ENCODE results near the gene PPARG.
"Not testable (repeated sequence)": the region's sequence is repeated elsewhere in the genome, so short reads cannot be mapped to it uniquely, and the experiment has no call there.

PPARG gene

GRCh38 chr3:12468276-12468675, 179.4 kb downstream of the PPARG start:
- Histone ChIP-seq H3K27me3 (ENCODE audit: control insufficient read depth, insufficient read depth, low read length) (no peaks in the 10 kb centered on the region), H3K9ac (ENCODE audit: low read depth, low read length) (no peak overlapping the region), H3K4me3 (ENCODE audit: low read depth, low read length) (no peak overlapping the region), H3K4me1 (ENCODE audit: control insufficient read depth, insufficient read depth, low read length) (no peaks in the 10 kb centered on the region), H3K9me3 (ENCODE audit: control insufficient read depth, insufficient read depth, low read length) (no peaks in the 10 kb centered on the region), H3K36me3 (ENCODE audit: control insufficient read depth, insufficient read depth, low read length) (no peaks in the 10 kb centered on the region)

- Histone ChIP-seq H3K27me3 (ENCODE audit: control insufficient read depth, insufficient read depth, low read length) (no peaks in the 10 kb centered on the region), H3K9me3 (ENCODE audit: control insufficient read depth, insufficient read depth, low read length) (no peaks in the 10 kb centered on the region), H3K4me3 (ENCODE audit: low read depth, low read length) (no peak overlapping the region), H3K36me3 (ENCODE audit: control insufficient read depth, insufficient read depth, low read length) (no peaks in the 10 kb centered on the region), H3K9ac (ENCODE audit: low read depth, low read length) (no peak overlapping the region), H3K4me1 (ENCODE audit: control insufficient read depth, insufficient read depth, low read length) (no peaks in the 10 kb centered on the region)
Measured at GRCh38 chr3:12468757-12469156, 179.9 kb downstream of the PPARG start.

- not testable (repeated sequence) for H3K9me3 ChIP-seq (ENCODE audit: control insufficient read depth, insufficient read depth, low read length); H3K4me1 ChIP-seq (ENCODE audit: control insufficient read depth, insufficient read depth, low read length); H3K36me3 ChIP-seq (ENCODE audit: control insufficient read depth, insufficient read depth, low read length); H3K4me3 ChIP-seq (ENCODE audit: low read depth, low read length); H3K27me3 ChIP-seq (ENCODE audit: control insufficient read depth, insufficient read depth, low read length); H3K9ac ChIP-seq (ENCODE audit: low read depth, low read length)
Measured at GRCh38 chr3:12469222-12469621, 180.4 kb downstream of the PPARG start.

GRCh38 chr3:12470111-12470510, 181.2 kb downstream of the PPARG start:
- no peak overlapping the region for H3K4me3 ChIP-seq (ENCODE audit: low read depth, low read length)
- peaks cover 2% of the 10 kb centered on the region for H3K27me3 ChIP-seq (ENCODE audit: control insufficient read depth, insufficient read depth, low read length)
- H3K4me1 ChIP-seq (ENCODE audit: control insufficient read depth, insufficient read depth, low read length): no peaks in the 10 kb centered on the region
- H3K9me3 ChIP-seq (ENCODE audit: control insufficient read depth, insufficient read depth, low read length): no peaks in the 10 kb centered on the region
- H3K9ac ChIP-seq (ENCODE audit: low read depth, low read length): no peak overlapping the region
- no peaks in the 10 kb centered on the region for H3K36me3 ChIP-seq (ENCODE audit: control insufficient read depth, insufficient read depth, low read length)

GRCh38 chr3:12470680-12471079, 181.8 kb downstream of the PPARG start:
- H3K27me3 ChIP-seq (ENCODE audit: control insufficient read depth, insufficient read depth, low read length): peaks cover 2% of the 10 kb centered on the region
- no peaks in the 10 kb centered on the region for H3K9me3 ChIP-seq (ENCODE audit: control insufficient read depth, insufficient read depth, low read length)
- H3K9ac ChIP-seq (ENCODE audit: low read depth, low read length): no peak overlapping the region
- H3K4me3 ChIP-seq (ENCODE audit: low read depth, low read length): no peak overlapping the region
- no peaks in the 10 kb centered on the region for H3K4me1 ChIP-seq (ENCODE audit: control insufficient read depth, insufficient read depth, low read length)
- H3K36me3 ChIP-seq (ENCODE audit: control insufficient read depth, insufficient read depth, low read length): no peaks in the 10 kb centered on the region

- Histone ChIP-seq H3K4me1 (ENCODE audit: control insufficient read depth, insufficient read depth, low read length) (no peaks in the 10 kb centered on the region), H3K4me3 (ENCODE audit: low read depth, low read length) (no peak overlapping the region), H3K36me3 (ENCODE audit: control insufficient read depth, insufficient read depth, low read length) (no peaks in the 10 kb centered on the region), H3K9ac (ENCODE audit: low read depth, low read length) (no peak overlapping the region), H3K27me3 (ENCODE audit: control insufficient read depth, insufficient read depth, low read length) (peaks cover 2% of the 10 kb centered on the region), H3K9me3 (ENCODE audit: control insufficient read depth, insufficient read depth, low read length) (no peaks in the 10 kb centered on the region)
Measured at GRCh38 chr3:12471241-12471640, 182.4 kb downstream of the PPARG start.

GRCh38 chr3:12472000-12472610, 183.2 kb downstream of the PPARG start:
- Histone ChIP-seq H3K36me3 (ENCODE audit: control insufficient read depth, insufficient read depth, low read length) (no peaks in the 10 kb centered on the region), H3K4me1 (ENCODE audit: control insufficient read depth, insufficient read depth, low read length) (no peaks in the 10 kb centered on the region), H3K4me3 (ENCODE audit: low read depth, low read length) (no peak overlapping the region), H3K27me3 (ENCODE audit: control insufficient read depth, insufficient read depth, low read length) (peaks cover 2% of the 10 kb centered on the region), H3K9ac (ENCODE audit: low read depth, low read length) (no peak overlapping the region), H3K9me3 (ENCODE audit: control insufficient read depth, insufficient read depth, low read length) (no peaks in the 10 kb centered on the region)

GRCh38 chr3:12472796-12473195, 183.9 kb downstream of the PPARG start:
- no peak overlapping the region for H3K9ac ChIP-seq (ENCODE audit: low read depth, low read length)
- H3K4me3 ChIP-seq (ENCODE audit: low read depth, low read length): no peak overlapping the region
- no peaks in the 10 kb centered on the region for H3K9me3 ChIP-seq (ENCODE audit: control insufficient read depth, insufficient read depth, low read length)
- H3K36me3 ChIP-seq (ENCODE audit: control insufficient read depth, insufficient read depth, low read length): no peaks in the 10 kb centered on the region
- H3K27me3 ChIP-seq (ENCODE audit: control insufficient read depth, insufficient read depth, low read length): peaks cover 2% of the 10 kb centered on the region
- H3K4me1 ChIP-seq (ENCODE audit: control insufficient read depth, insufficient read depth, low read length): no peaks in the 10 kb centered on the region

GRCh38 chr3:12473511-12473910, 184.6 kb downstream of the PPARG start:
- Histone ChIP-seq H3K4me1 (ENCODE audit: control insufficient read depth, insufficient read depth, low read length) (no peaks in the 10 kb centered on the region), H3K27me3 (ENCODE audit: control insufficient read depth, insufficient read depth, low read length) (peaks cover 2% of the 10 kb centered on the region), H3K36me3 (ENCODE audit: control insufficient read depth, insufficient read depth, low read length) (no peaks in the 10 kb centered on the region), H3K9ac (ENCODE audit: low read depth, low read length) (no peak overlapping the region), H3K4me3 (ENCODE audit: low read depth, low read length) (no peak overlapping the region), H3K9me3 (ENCODE audit: control insufficient read depth, insufficient read depth, low read length) (no peaks in the 10 kb centered on the region)

GRCh38 chr3:12476238-12476897, 187.5 kb downstream of the PPARG start:
- H3K4me3 ChIP-seq (ENCODE audit: low read depth, low read length): no peak overlapping the region
- no peaks in the 10 kb centered on the region for H3K36me3 ChIP-seq (ENCODE audit: control insufficient read depth, insufficient read depth, low read length)
- no peaks in the 10 kb centered on the region for H3K9me3 ChIP-seq (ENCODE audit: control insufficient read depth, insufficient read depth, low read length)
- peaks cover 2% of the 10 kb centered on the region for H3K27me3 ChIP-seq (ENCODE audit: control insufficient read depth, insufficient read depth, low read length)
- no peaks in the 10 kb centered on the region for H3K4me1 ChIP-seq (ENCODE audit: control insufficient read depth, insufficient read depth, low read length)
- no peak overlapping the region for H3K9ac ChIP-seq (ENCODE audit: low read depth, low read length)

- no peaks in the 10 kb centered on the region for H3K9me3 ChIP-seq (ENCODE audit: control insufficient read depth, insufficient read depth, low read length)
- H3K9ac ChIP-seq (ENCODE audit: low read depth, low read length): no peak overlapping the region
Measured at GRCh38 chr3:12477256-12477655, 188.4 kb downstream of the PPARG start.

GRCh38 chr3:12478326-12478725, 189.5 kb downstream of the PPARG start:
- H3K4me1 ChIP-seq (ENCODE audit: control insufficient read depth, insufficient read depth, low read length): peaks cover under 1% of the 10 kb centered on the region
- H3K9ac ChIP-seq (ENCODE audit: low read depth, low read length): no peak overlapping the region
- no peaks in the 10 kb centered on the region for H3K9me3 ChIP-seq (ENCODE audit: control insufficient read depth, insufficient read depth, low read length)
- H3K4me3 ChIP-seq (ENCODE audit: low read depth, low read length): no peak overlapping the region
- peaks cover 4% of the 10 kb centered on the region for H3K27me3 ChIP-seq (ENCODE audit: control insufficient read depth, insufficient read depth, low read length)
- no peaks in the 10 kb centered on the region for H3K36me3 ChIP-seq (ENCODE audit: control insufficient read depth, insufficient read depth, low read length)

More at GRCh38 chr3:12477256-12477655, 188.4 kb downstream of the PPARG start:
- Histone ChIP-seq H3K27me3 (ENCODE audit: control insufficient read depth, insufficient read depth, low read length) (peaks cover 2% of the 10 kb centered on the region), H3K4me1 (ENCODE audit: control insufficient read depth, insufficient read depth, low read length) (no peaks in the 10 kb centered on the region), H3K36me3 (ENCODE audit: control insufficient read depth, insufficient read depth, low read length) (no peaks in the 10 kb centered on the region), H3K4me3 (ENCODE audit: low read depth, low read length) (no peak overlapping the region)
